HG02938 (cell line): ENCODE measurements around the gene HRH1.

Experiments used
- ATAC-seq: cut with Tn5 transposase; IDR thresholded peaks from one replicate; pipeline ENCODE4 v1.9.1; 2021; ENCODE audit warnings: mild to moderate bottlenecking, moderate library complexity; ENCODE audit not compliant: unreplicated experiment

Gene HRH1

GRCh38 chr3:11306817-11307589 is 152.7 kb downstream of the HRH1 start:
- no peak for ATAC-seq

GRCh38 chr3:11307830-11308432 is 153.6 kb downstream of the HRH1 start:
- no peak for ATAC-seq

- ATAC-seq = no peak
These were observed 156.0 kb downstream of the HRH1 start for GRCh38 chr3:11310258-11310657.

- no peak for ATAC-seq
These were observed 157.9 kb downstream of the HRH1 start for GRCh38 chr3:11312166-11312565.
